CD14-positive monocyte (primary cell): ENCODE data around the gene C10orf71. TPM values are rescaled to one million over a fixed set of nuclear protein-coding genes. Genes with fewer than 3 reads are reported as not detected.

Experiments used
- DNase-seq, 3 donors: peaks; one replicate each; pipeline ENCODE4 v3.0.0-alpha.2; 2011 to 2022
- H2AFZ ChIP-seq: 2 replicates; pipeline ENCODE4 v1.6.0; 2012; ENCODE audit warnings: mild to moderate bottlenecking, low read depth, low read length, inconsistent platforms; ENCODE audit not compliant: insufficient read depth, poor library complexity, severe bottlenecking
- H3K27ac ChIP-seq, 2 donors: 1 replicate in 1 of 2; 2 replicates in 1 of 2; pipeline ENCODE4 v1.5.1; 2012 to 2013; ENCODE audit warnings: low read length in 2 of 2, control low read depth in 1 of 2, inconsistent platforms in 1 of 2, low read depth in 1 of 2, mild to moderate bottlenecking in 1 of 2
- H3K27me3 ChIP-seq, 2 donors: one replicate each; pipeline versions ENCODE4 v1.6.0 to v1.6.1; 2011 to 2013; ENCODE audit warnings: low read length in 2 of 2; ENCODE audit not compliant: control insufficient read depth in 2 of 2, insufficient read depth in 2 of 2
- H3K36me3 ChIP-seq, 2 donors: replicated peaks in 1 of 2; 1 replicate in 1 of 2; 2 replicates in 1 of 2; pipeline versions ENCODE4 v1.5.1 to v1.6.1; 2012 to 2013; ENCODE audit warnings: low read length in 2 of 2, control low read depth in 1 of 2, inconsistent platforms in 1 of 2, mild to moderate bottlenecking in 1 of 2; ENCODE audit not compliant: insufficient read depth in 2 of 2, control insufficient read depth in 1 of 2
- H3K4me1 ChIP-seq, 2 donors: 1 replicate in 1 of 2; 2 replicates in 1 of 2; pipeline versions ENCODE4 v1.5.1 to v1.6.1; 2012 to 2013; ENCODE audit warnings: low read length in 2 of 2, control low read depth in 1 of 2, inconsistent platforms in 1 of 2, mild to moderate bottlenecking in 1 of 2, moderate library complexity in 1 of 2; ENCODE audit not compliant: insufficient read depth in 2 of 2, control insufficient read depth in 1 of 2
- H3K4me2 ChIP-seq: replicated peaks from 2 replicates; pipeline ENCODE3; 2012; ENCODE audit warnings: low read length, moderate library complexity, mild to moderate bottlenecking; ENCODE audit not compliant: poor library complexity, severe bottlenecking; ENCODE audit errors: extremely low read depth
- H3K4me3 ChIP-seq, 3 experiments: fragments of 200-600 bp in 1 of 3; sonication (generic) in 1 of 3; replicated peaks in 1 of 3; 1 replicate in 2 of 3; 2 replicates in 1 of 3; pipeline ENCODE4 v1.5.1; 2011 to 2013; ENCODE audit warnings: low read length in 3 of 3, mild to moderate bottlenecking in 3 of 3, control low read depth in 2 of 3, low read depth in 2 of 3, inconsistent platforms in 1 of 3, moderate library complexity in 1 of 3
- H3K79me2 ChIP-seq: 2 replicates; pipeline ENCODE4 v1.6.0; 2012; ENCODE audit warnings: mild to moderate bottlenecking, control low read depth, inconsistent platforms, low read length, moderate library complexity; ENCODE audit not compliant: insufficient read depth
- H3K9ac ChIP-seq: 2 replicates; pipeline ENCODE4 v1.6.0; 2017; ENCODE audit warnings: low read length, mild to moderate bottlenecking; ENCODE audit not compliant: insufficient read depth, poor library complexity, severe bottlenecking
- H3K9me3 ChIP-seq, 2 donors: replicated peaks in 1 of 2; 1 replicate in 1 of 2; 2 replicates in 1 of 2; pipeline versions ENCODE4 v1.5.1 to v1.6.1; 2012 to 2013; ENCODE audit warnings: low read length in 2 of 2, control low read depth in 1 of 2; ENCODE audit not compliant: control insufficient read depth in 1 of 2, insufficient read depth in 1 of 2
- H4K20me1 ChIP-seq: 2 replicates; pipeline ENCODE4 v1.6.0; 2012; ENCODE audit warnings: mild to moderate bottlenecking, low read length, control low read depth, moderate library complexity; ENCODE audit not compliant: insufficient read depth
- H3K27ac Mint-ChIP-seq, 7 donors: one replicate each; pipeline ENCODE4 v1.8.0; 2020; ENCODE audit warnings: mild to moderate bottlenecking in 7 of 7, mixed read lengths in 7 of 7, moderate library complexity in 6 of 7, inconsistent platforms in 2 of 7
- H3K27me3 Mint-ChIP-seq, 3 donors: one replicate each; pipeline ENCODE4 v1.8.0; 2021 to 2022; ENCODE audit warnings: low read depth in 3 of 3, mild to moderate bottlenecking in 3 of 3, mixed read lengths in 3 of 3, moderate library complexity in 3 of 3, inconsistent platforms in 1 of 3
- H3K36me3 Mint-ChIP-seq, 2 donors: one replicate each; pipeline ENCODE4 v1.8.0; 2020; ENCODE audit warnings: mixed read lengths in 2 of 2, inconsistent platforms in 1 of 2, mild to moderate bottlenecking in 1 of 2
- H3K4me1 Mint-ChIP-seq: one replicate; pipeline ENCODE4 v1.8.0; 2020; ENCODE audit warnings: mild to moderate bottlenecking, mixed read lengths
- H3K4me3 Mint-ChIP-seq, 2 donors: one replicate each; pipeline ENCODE4 v1.8.0; 2020; ENCODE audit warnings: mild to moderate bottlenecking in 2 of 2, mixed read lengths in 2 of 2, moderate library complexity in 1 of 2
- H3K9me3 Mint-ChIP-seq, 7 donors: one replicate each; pipeline ENCODE4 v1.8.0; 2020 to 2022; ENCODE audit warnings: mixed read lengths in 7 of 7, mild to moderate bottlenecking in 6 of 7, moderate library complexity in 6 of 7, inconsistent platforms in 2 of 7
- WGBS: methylation state at CpG from one replicate; pipeline ENCODE4 v1.1.5; 2013; ENCODE audit warnings: missing lambda C conversion rate; ENCODE audit not compliant: insufficient coverage; 5-methylcytosine and 5-hydroxymethylcytosine counted together
- intact Hi-C, 2 donors: fragments of 100-400 bp; cut with micrococcal nuclease; formaldehyde crosslinking; loops; one replicate each; pipeline versions ENCODE4 v1.15.0 to v1.15.1; 2023
- polyA plus RNA-seq, 3 donors: library from polyadenylated mRNA; depleted of rRNA in 1 of 3; unstranded in 2 of 3; stranded (reverse) in 1 of 3; fragments of 300-500 nt in 2 of 3; fragments of >200 nt in 1 of 3; fragmentation: Illumina TruSeq in 2 of 3; gene quantifications; 1 replicate in 2 of 3; 2 replicates in 1 of 3; pipeline ENCODE4 v1.2.3, GENCODE V29; 2012 to 2021
- TF ChIP-seq, protein P1 (sequence below): fragments of 200-600 bp; IDR thresholded peaks from one replicate; pipeline ENCODE4 v1.8.0; 2022; ENCODE audit warnings: antibody characterized with exemption, mild to moderate bottlenecking

Gene C10orf71
- polyA plus RNA-seq, 3 donors: not detected

DNA sequence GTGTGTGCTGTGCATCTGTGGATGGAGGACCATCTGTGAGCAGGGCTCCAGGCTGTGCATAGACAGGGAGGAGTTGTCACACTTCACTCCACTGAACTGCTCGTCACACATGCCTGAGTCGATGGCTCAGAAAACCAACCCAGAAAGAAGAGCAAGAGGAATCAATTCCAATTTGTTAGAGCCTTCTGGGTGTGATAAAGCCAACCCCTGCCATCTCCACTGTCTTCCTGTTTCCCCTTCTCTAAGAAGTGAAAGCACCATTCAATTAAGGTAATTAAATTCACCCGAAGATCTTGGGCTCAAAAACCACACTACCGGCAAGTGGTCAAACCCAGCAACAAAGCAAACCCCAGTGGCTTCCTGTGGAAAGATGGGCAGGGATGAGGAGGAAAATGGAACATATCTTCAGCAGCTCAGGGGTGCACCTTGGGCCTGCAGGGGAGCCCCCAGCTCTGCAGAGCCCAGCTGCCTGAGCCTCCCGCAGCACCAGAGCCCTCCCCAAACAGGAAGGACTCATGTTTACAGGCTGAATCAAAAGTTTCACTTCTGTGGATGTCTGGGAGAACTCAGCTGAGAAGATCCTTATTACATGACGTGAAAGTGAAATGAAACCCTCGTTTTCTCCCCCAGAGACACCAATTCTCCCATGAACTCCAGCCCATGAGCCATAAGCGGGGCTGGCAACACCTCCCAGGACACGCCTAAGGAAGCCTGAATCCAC lies 10.9 kb downstream of the C10orf71 start:
- Mint-ChIP-seq H3K9me3 (peaks cover 0 to 6% (median 0%) of the 10 kb centered on the region in 7 donors), H3K4me3 (peak overlapping the region; percentile 52 to 56), H3K27ac (peak overlapping the region; percentile 89 to 96 (median 94)), H3K4me1 (peaks cover 57% of the 10 kb centered on the region), H3K27me3 (peaks cover 2 to 7% (median 3%) of the 10 kb centered on the region in 3 donors), H3K36me3 (no peaks in the 10 kb centered on the region)
- Histone ChIP-seq H2AFZ (peak overlapping the region; percentile 53), H3K9ac (peak overlapping the region; percentile 69), H3K4me3 (peak overlapping the region in 2 of 3 experiments; percentile 16 to 47), H3K36me3 (no peaks in the 10 kb centered on the region), H3K9me3 (no peaks in the 10 kb centered on the region), H3K4me2 (peak overlapping the region; percentile 59), H3K4me1 (peaks cover 39 to 46% of the 10 kb centered on the region in 2 donors), H3K79me2 (no peaks in the 10 kb centered on the region), H3K27me3 (no peaks in the 10 kb centered on the region), H3K27ac (peak overlapping the region; percentile 95 to 96), H4K20me1 (no peaks in the 10 kb centered on the region)
- TF ChIP-seq, protein P1, sequence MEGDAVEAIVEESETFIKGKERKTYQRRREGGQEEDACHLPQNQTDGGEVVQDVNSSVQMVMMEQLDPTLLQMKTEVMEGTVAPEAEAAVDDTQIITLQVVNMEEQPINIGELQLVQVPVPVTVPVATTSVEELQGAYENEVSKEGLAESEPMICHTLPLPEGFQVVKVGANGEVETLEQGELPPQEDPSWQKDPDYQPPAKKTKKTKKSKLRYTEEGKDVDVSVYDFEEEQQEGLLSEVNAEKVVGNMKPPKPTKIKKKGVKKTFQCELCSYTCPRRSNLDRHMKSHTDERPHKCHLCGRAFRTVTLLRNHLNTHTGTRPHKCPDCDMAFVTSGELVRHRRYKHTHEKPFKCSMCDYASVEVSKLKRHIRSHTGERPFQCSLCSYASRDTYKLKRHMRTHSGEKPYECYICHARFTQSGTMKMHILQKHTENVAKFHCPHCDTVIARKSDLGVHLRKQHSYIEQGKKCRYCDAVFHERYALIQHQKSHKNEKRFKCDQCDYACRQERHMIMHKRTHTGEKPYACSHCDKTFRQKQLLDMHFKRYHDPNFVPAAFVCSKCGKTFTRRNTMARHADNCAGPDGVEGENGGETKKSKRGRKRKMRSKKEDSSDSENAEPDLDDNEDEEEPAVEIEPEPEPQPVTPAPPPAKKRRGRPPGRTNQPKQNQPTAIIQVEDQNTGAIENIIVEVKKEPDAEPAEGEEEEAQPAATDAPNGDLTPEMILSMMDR: no peak
- intact Hi-C loops: loop anchor here (1.0 to 10.0 kb wide), 7 partner anchors 25 to 135 kb away; partner anchors contain the start of gene TMEM273 (in 1 of the 2)
- 0% methylated on average over 1 of the region's 9 CpGs for WGBS
- peak in 2 of 3 donors; percentile 22 to 35 for DNase-seq

DNA sequence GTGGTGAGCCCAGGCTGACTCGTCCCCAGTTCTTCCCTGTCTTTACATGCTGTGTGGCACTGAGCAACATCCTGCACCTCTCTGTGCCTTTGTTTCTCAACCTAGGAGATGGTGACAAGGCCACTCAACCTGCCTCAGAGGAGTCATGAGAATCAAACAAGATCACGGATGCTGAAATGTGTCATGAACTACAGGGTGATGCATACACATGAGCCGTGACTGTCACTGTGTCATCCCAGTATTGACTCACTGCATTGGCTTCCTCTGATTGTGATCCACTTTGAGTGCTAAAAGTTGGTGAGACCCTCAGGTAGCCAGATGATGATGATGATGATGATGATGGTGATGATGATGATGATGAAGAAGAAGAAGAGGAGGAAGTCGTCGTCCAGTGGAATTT lies 11.5 kb downstream of the C10orf71 start:
- H3K27me3 Mint-ChIP-seq: peaks cover 0 to 7% (median 3%) of the 10 kb centered on the region in 3 donors
- H3K27ac Mint-ChIP-seq: peak overlapping the region; percentile 89 to 96 (median 94)
- H3K4me3 Mint-ChIP-seq: peak overlapping the region; percentile 52 to 56
- Histone ChIP-seq H3K27ac (peak overlapping the region; percentile 95 to 96), H3K79me2 (no peaks in the 10 kb centered on the region), H3K9me3 (no peaks in the 10 kb centered on the region), H3K27me3 (no peaks in the 10 kb centered on the region), H3K4me3 (peak overlapping the region in 2 of 3 experiments; percentile 16 to 47), H3K4me1 (peaks cover 41 to 47% of the 10 kb centered on the region in 2 donors), H3K9ac (peak overlapping the region; percentile 69), H2AFZ (peak overlapping the region; percentile 53), H3K4me2 (peak overlapping the region; percentile 59), H3K36me3 (no peaks in the 10 kb centered on the region), H4K20me1 (no peaks in the 10 kb centered on the region)
- DNase-seq: peak; percentile 93 to 98 (median 95)
- no peaks in the 10 kb centered on the region for H3K36me3 Mint-ChIP-seq
- 29% methylated on average over 2 of the region's 5 CpGs for WGBS
- peaks cover 58% of the 10 kb centered on the region for H3K4me1 Mint-ChIP-seq
- intact Hi-C loops: loop anchor here (1.0 to 10.0 kb wide), 5 partner anchors 25 to 136 kb away; partner anchors contain the start of gene TMEM273 (in 1 of the 2)
- H3K9me3 Mint-ChIP-seq: peaks cover 0 to 6% (median 0%) of the 10 kb centered on the region in 7 donors
- TF ChIP-seq, protein P1: no peak
